SK-N-MC (cell line): ENCODE data around the gene GBX1.

Experiments used
- DNase-seq: peaks from one replicate; pipeline ENCODE4 v3.0.0-alpha.2; 2011; ENCODE audit warnings: low read depth, low spot score
- H3K27ac ChIP-seq: fragments of 200-600 bp; sonication (generic); 2 replicates; pipeline ENCODE4 v1.5.1; 2016; ENCODE audit warnings: mixed run types
- H3K36me3 ChIP-seq: fragments of 200-600 bp; sonication (generic); 2 replicates; pipeline ENCODE4 v1.6.1; 2017; ENCODE audit warnings: antibody characterized with exemption, low read length, mixed read lengths; ENCODE audit not compliant: insufficient read depth
- H3K4me3 ChIP-seq: fragments of 200-600 bp; sonication (generic); 2 replicates; pipeline ENCODE4 v1.5.1; 2016
- H3K9ac ChIP-seq: fragments of 200-600 bp; sonication (generic); 2 replicates; pipeline ENCODE4 v1.8.0; 2017; ENCODE audit warnings: mixed run types, mixed read lengths; ENCODE audit not compliant: insufficient read length
- H3K9me3 ChIP-seq: fragments of 200-600 bp; sonication (generic); 2 replicates; pipeline ENCODE4 v1.6.1; 2017; ENCODE audit warnings: low read depth, mild to moderate bottlenecking, antibody characterized with exemption, low read length, moderate library complexity, mixed read lengths
- EZH2 ChIP-seq: fragments of 200-600 bp; sonication (generic); IDR thresholded peaks from one replicate; pipeline ENCODE4 v1.6.1; 2017; ENCODE audit warnings: antibody characterized with exemption
- FOXP2 ChIP-seq: optimal IDR thresholded peaks from 2 replicates; pipeline ENCODE3; 2011; ENCODE audit warnings: mild to moderate bottlenecking, moderate library complexity; ENCODE audit not compliant: insufficient read depth; ENCODE audit errors: extremely low read length, control extremely low read depth
- POLR2AphosphoS5 ChIP-seq: IDR thresholded peaks from 2 replicates; pipeline ENCODE4 v1.6.1; 2012; ENCODE audit warnings: mild to moderate bottlenecking, low read depth, low read length, borderline replicate concordance

Gene GBX1

GRCh38 chr7:151198945-151199848 lies 31.7 kb upstream of the GBX1 start:
- Histone ChIP-seq H3K9ac (no peak overlapping the region), H3K36me3 (no peaks in the 10 kb centered on the region), H3K27ac (no peak overlapping the region), H3K4me3 (peak overlapping the region; percentile 18; the same call in 1 of the 2 replicates), H3K9me3 (no peaks in the 10 kb centered on the region)
- no peak for TF ChIP-seq FOXP2
- no peak for TF ChIP-seq EZH2
- TF ChIP-seq POLR2AphosphoS5 = no peak
- no peak for DNase-seq

- Histone ChIP-seq H3K36me3 (no peaks in the 10 kb centered on the region), H3K9me3 (no peaks in the 10 kb centered on the region), H3K4me3 (no peak overlapping the region), H3K27ac (no peak overlapping the region), H3K9ac (no peak overlapping the region)
- no peak for DNase-seq
- TF ChIP-seq POLR2AphosphoS5 (no peak), FOXP2 (no peak), EZH2 (no peak)
Measured at GRCh38 chr7:151197932-151198331, 30.4 kb upstream of the GBX1 start.

DNA sequence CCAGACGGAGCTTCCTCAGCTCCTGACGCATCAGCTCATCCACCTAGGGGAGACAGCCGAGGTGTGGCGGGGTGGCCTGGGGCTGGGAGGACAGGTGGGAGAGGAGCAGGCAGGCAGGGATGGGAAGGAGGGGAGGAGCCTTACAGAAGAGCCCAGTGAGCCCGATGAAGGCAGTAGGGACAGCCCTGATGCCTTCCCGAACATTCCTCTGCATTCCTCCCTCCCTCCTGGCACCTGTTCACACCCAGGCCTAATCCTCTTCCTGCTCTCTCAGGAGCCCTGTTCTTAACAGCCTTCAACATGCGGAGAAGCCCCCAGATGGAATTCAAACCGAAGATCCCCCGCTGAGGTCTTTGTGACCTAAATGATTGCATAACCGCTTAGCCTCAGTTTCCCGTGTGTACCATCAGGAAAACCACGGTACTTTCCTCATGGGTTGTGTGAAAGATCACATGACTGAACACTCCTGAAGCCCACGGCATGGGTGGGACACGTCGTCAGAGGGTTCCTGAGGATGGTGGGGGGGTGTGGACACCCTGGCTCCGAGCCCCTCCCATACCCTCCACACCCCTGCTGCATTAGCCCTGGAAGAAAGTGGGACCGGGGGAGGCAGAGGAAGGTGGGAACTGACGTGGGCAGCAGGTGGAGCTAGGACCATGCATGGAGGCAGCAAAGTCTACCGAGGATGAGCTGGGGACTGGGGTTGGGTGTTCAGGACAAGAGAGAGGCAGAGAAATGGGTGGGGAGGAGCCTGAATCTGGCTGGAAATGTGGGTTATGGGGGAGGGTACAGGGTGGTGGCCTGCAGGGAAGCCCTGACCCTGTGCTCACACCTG lies 28.3 kb upstream of the GBX1 start:
- H3K36me3 ChIP-seq = no peaks in the 10 kb centered on the region
- H3K9me3 ChIP-seq = no peaks in the 10 kb centered on the region
- DNase-seq = no peak
- no peak overlapping the region for H3K9ac ChIP-seq
- no peak overlapping the region for H3K4me3 ChIP-seq
- no peak for TF ChIP-seq EZH2
- TF ChIP-seq FOXP2 = no peak
- TF ChIP-seq POLR2AphosphoS5 = no peak
- H3K27ac ChIP-seq = no peak overlapping the region

- Histone ChIP-seq H3K4me3 (no peak overlapping the region), H3K27ac (no peak overlapping the region), H3K36me3 (no peaks in the 10 kb centered on the region), H3K9me3 (no peaks in the 10 kb centered on the region), H3K9ac (no peak overlapping the region)
- TF ChIP-seq FOXP2 = no peak
- TF ChIP-seq EZH2 = no peak
- no peak for TF ChIP-seq POLR2AphosphoS5
- no peak for DNase-seq
Measured at GRCh38 chr7:151194188-151194587, 26.7 kb upstream of the GBX1 start.

DNA sequence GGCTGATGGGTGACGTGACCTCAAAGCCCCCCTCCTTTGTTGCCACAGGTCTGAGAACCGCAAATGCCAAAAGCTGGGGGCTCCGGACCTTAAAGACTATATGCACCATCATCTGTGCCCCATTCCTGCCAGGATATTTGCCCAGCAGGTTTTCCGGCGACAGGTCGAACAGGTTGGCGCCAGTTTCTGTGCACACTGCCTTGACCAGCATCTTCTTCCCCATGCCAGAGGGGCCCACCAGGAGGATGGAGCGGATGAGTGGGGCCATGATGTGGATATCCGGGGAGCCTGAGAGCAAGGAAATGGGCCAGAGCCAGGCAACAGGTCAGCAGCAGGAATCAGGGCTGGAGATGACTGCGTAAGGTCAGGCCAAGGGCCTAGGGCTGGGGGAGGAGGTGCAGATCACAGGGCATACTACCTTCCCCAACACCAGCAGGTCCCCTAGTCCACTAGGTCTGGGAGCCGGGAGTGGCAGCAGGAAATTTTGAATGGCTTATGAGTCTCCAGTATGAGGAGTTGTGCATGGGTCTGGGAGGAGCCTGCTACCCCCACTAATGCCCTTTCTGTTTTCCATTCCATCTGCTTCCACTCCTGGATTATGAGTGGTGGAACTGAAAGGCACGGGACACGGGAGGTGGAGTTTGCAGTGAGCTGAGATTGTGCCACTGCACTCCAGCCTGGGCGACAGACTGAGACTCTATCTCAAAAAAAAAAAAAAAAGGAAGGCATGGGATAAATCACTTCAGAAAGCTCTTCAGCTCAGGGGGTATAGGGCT lies 25.9 kb upstream of the GBX1 start:
- no peaks in the 10 kb centered on the region for H3K36me3 ChIP-seq
- no peak overlapping the region for H3K9ac ChIP-seq
- H3K4me3 ChIP-seq = no peak overlapping the region
- H3K9me3 ChIP-seq = no peaks in the 10 kb centered on the region
- TF ChIP-seq POLR2AphosphoS5 = no peak
- TF ChIP-seq FOXP2 = no peak
- TF ChIP-seq EZH2 = no peak
- no peak overlapping the region for H3K27ac ChIP-seq
- no peak for DNase-seq

DNA sequence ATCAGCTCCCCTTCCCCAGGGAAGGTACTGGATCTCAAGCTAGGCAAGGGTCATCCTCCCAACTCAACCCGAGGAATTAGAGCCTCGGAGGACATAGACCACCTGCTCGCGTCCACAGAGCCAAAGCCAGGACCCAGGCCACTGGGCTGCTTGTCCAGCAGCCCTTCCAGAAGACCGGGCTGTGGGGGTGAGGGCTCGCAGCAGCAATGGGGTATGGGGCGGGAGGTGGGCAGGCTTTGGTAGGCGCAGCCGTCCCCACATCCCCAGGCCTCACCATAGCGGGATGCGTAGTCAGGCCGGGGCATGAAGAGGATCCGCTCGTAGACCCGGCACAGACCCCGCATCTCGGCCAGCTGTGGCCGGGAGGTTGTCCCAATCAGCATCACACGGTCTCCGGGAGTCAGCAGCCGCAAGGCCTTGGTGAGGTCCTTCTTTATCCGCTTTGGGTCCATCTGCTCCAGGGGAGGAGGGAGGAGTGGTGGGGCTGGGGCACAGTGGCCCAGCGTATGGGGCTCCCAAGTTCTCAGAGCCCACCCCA lies 24.6 kb upstream of the GBX1 start:
- Histone ChIP-seq H3K36me3 (no peaks in the 10 kb centered on the region), H3K9ac (no peak overlapping the region), H3K9me3 (no peaks in the 10 kb centered on the region), H3K4me3 (no peak overlapping the region), H3K27ac (no peak overlapping the region)
- DNase-seq = no peak
- TF ChIP-seq POLR2AphosphoS5 (no peak), EZH2 (no peak), FOXP2 (no peak)

- no peaks in the 10 kb centered on the region for H3K9me3 ChIP-seq
- DNase-seq = no peak
- no peak overlapping the region for H3K9ac ChIP-seq
- TF ChIP-seq POLR2AphosphoS5 (no peak), FOXP2 (no peak), EZH2 (no peak)
- no peaks in the 10 kb centered on the region for H3K36me3 ChIP-seq
- no peak overlapping the region for H3K4me3 ChIP-seq
- no peak overlapping the region for H3K27ac ChIP-seq
Measured at GRCh38 chr7:151191544-151191943, 24.1 kb upstream of the GBX1 start.

- Histone ChIP-seq H3K27ac (no peak overlapping the region), H3K36me3 (no peaks in the 10 kb centered on the region), H3K9ac (no peak overlapping the region), H3K9me3 (no peaks in the 10 kb centered on the region), H3K4me3 (no peak overlapping the region)
- TF ChIP-seq EZH2 (no peak), FOXP2 (no peak), POLR2AphosphoS5 (no peak)
- DNase-seq = no peak
Measured at GRCh38 chr7:151189038-151189437, 21.5 kb upstream of the GBX1 start.
